Measurements from ENCODE around the gene NDUFA13.

NDUFA13 gene

DNA sequence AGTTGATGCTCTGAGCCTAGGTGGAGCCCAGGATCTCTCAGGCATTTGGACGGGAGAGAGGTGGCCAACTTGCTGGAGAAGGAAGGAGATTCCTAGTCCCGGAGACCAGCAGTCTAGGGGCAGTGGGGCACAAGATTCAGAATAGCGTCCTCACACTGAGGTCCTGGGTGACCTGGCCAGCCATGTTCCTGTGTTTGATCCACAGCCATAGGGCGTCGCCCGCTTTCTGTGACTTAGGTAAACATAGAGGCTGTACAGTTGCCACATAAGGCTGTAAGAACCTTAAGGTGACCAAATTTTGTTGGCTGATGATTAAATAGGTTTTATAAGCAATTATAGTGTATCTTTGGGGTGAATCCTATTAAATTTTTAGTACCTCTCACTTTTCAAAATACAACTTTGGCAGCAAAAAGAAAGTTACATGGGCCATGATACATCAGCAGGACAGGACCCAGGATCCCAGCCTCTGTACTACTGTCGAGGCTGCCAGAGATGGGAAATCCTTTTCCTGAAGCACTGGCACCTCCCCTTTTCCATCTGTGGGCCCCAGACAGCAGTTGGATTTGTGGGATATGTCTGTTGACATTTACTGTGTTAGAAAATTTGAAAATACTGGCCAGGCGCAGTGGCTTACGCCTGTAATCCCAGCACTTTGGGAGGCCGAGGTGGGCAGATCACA is 38.2 kb upstream of the NDUFA13 start:
- TF ChIP-seq, protein P1, sequence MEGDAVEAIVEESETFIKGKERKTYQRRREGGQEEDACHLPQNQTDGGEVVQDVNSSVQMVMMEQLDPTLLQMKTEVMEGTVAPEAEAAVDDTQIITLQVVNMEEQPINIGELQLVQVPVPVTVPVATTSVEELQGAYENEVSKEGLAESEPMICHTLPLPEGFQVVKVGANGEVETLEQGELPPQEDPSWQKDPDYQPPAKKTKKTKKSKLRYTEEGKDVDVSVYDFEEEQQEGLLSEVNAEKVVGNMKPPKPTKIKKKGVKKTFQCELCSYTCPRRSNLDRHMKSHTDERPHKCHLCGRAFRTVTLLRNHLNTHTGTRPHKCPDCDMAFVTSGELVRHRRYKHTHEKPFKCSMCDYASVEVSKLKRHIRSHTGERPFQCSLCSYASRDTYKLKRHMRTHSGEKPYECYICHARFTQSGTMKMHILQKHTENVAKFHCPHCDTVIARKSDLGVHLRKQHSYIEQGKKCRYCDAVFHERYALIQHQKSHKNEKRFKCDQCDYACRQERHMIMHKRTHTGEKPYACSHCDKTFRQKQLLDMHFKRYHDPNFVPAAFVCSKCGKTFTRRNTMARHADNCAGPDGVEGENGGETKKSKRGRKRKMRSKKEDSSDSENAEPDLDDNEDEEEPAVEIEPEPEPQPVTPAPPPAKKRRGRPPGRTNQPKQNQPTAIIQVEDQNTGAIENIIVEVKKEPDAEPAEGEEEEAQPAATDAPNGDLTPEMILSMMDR (IDR thresholded peaks at IDR 0.05; ENCODE audit: low read depth, low read length) = no peak
- H3K4me3 ChIP-seq (ENCODE audit: low read depth, low read length) = no peak overlapping the region

- TF ChIP-seq, protein P1 (IDR thresholded peaks at IDR 0.05; ENCODE audit: low read depth, low read length) = no peak
These were observed 35.3 kb upstream of the NDUFA13 start for GRCh38 chr19:19480688-19481087.

DNA sequence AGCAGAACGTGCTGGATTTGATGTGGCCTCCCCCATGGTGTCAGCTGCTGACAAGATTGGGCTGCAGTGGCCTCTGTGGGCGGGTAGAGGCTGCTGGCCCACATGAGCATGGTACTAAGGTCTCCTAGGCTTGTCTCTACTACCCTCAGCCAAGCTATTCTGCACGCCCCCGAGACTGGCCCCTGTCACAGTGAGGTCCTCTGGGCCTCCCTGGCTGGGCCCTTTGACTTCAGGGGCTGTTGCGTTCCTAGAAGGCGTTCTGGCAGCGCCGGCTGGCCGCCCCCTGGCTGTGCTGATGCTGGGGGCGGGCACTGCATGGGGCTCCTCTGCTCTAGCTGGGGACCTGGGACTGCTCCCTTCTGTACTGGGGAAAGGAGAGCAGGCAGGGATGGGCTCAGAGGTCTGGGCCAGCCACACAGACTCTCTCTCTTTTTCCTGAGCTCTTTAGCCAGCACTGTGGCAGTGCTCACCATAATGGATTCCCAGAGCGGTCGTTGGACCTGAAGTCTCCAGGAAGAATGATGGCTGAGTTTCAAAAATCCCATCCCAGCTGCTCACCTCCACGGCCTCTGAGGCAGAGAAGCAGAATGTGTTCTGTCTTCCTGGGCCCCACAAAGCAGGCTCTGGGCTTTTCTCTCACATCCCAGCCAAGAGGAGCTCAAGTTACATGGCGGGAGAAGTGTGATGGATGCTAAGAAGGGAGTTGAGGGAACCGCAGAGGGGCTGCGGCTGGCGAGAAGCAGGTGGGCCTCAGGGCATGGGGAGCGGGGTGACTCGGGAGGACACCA is 33.0 kb upstream of the NDUFA13 start:
- TF ChIP-seq, protein P1 (IDR thresholded peaks at IDR 0.05; ENCODE audit: low read depth, low read length) = no peak
- no peak overlapping the region for H3K4me3 ChIP-seq (ENCODE audit: low read depth, low read length)

More at GRCh38 chr19:19480688-19481087, 35.3 kb upstream of the NDUFA13 start:
- H3K4me3 ChIP-seq (ENCODE audit: low read depth, low read length) = no peak overlapping the region

DNA sequence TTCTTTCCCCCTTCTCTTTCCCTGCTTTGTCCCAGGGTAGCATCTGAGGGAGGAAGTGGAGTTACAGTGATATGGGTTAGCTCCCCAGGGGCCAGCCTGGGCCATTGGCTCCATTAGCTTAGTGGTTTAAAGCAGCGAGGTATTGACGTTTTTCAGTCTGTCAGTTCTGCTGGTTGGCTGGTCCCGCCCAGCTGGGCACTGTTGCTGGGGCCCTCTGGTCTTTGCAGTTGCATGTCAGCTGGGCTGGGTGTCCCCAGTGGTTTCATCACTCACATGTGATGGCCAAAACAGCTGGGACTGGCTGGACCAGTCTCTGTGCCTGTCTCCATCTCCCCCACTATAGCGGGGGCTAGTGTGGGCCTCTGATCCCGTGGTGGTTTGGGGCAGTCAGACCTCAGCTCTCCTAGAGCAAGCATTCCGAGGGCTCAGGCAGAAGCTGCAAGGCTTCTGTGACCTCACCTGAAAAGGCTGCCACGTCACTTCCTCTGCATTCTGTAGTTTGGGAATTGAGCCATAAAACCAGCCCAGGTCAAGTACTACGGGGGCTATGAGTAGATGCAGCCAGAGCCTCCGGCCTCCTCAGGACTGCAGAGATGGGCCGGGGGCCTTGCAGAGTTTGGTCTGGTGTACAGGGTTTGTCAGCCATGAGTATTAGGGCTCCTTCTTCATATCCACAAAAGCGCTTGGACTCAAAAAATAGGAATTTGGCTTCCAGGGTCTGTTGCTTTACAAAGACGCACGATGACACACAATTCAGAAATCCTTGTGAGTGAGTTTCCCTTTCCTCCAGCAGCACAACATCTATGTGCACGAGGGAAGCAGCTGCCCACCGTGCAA is 30.6 kb upstream of the NDUFA13 start:
- H3K4me3 ChIP-seq (ENCODE audit: low read depth, low read length) = no peak overlapping the region
- TF ChIP-seq, protein P1 (IDR thresholded peaks at IDR 0.05; ENCODE audit: low read depth, low read length) = no peak

DNA sequence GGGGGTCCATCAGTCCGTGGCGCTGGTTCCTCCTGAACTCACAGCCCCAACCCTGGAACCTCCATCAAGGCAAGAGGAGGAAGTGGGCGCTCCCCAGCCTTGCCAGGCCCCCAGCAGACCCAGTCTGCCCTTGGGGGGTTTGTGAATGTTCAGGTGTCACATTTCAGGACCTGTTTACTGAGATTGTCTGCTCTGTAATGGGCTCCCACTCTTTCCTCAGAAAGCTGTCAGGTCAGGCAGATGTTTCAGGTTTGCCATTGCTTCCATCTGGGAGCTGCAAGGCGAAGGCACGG is 30.1 kb upstream of the NDUFA13 start:
- H3K4me3 ChIP-seq (ENCODE audit: low read depth, low read length) = no peak overlapping the region
- TF ChIP-seq, protein P1 (IDR thresholded peaks at IDR 0.05; ENCODE audit: low read depth, low read length) = no peak

DNA sequence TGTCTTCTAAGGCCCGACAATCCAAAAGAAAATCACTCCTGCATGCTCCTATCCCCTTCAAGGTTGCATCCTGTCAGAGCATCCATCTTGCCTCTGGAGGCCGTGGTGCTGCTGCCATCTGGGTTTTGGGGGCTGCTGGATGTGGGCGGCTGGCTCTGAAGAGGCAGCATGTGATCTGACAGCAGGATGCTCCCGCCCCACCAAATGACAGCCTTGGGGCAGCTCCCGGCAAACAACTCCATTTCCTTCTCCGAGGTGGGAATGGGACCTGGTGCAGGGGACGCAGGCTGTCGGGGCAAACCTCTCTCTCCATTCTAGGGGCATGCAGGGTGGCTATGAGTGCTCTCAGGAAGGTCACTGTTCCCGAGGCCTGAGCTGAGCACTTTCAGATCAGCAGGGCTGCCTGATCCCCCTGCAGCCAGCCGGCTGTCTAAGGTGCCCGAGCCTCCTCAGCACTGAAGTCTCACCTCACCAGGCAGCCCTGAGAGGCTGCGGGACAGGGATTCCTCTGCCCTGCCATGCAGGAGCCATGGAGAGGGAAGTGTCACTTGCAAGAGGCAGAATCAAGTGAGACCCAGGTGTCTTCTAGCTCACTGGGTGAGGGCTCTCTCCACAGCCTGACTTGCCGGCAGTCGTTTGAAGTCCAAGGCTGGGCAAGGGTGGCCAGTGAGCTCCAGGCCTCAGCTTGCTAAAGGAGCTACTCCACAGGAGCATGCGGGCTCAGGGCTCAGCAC is 29.5 kb upstream of the NDUFA13 start:
- no peak overlapping the region for H3K4me3 ChIP-seq (ENCODE audit: low read depth, low read length)
- TF ChIP-seq, protein P1 (IDR thresholded peaks at IDR 0.05; ENCODE audit: low read depth, low read length) = no peak

Data from WI38 (cell line).